ENCODE measurements around the gene SMYD3. TPM values are rescaled to one million over a fixed set of nuclear protein-coding genes. Genes with fewer than 3 reads are reported as not detected.
"Not testable (repeated sequence)": the region's sequence is repeated elsewhere in the genome, so short reads cannot be mapped to it uniquely, and the experiment has no call there.

Gene SMYD3
- total RNA-seq, 3 donors from 2014 or later (not counting 1 experiment from before 2014, with no cell fraction given): 43.6 to 48.0 (median 46.1) TPM

GRCh38 chr1:245777752-245778151 is 729.3 kb downstream of the SMYD3 start:
- no peaks in the 10 kb centered on the region for H3K36me3 ChIP-seq (ENCODE audit: control insufficient read depth, insufficient read depth, low read length)
- peaks cover 43 to 46% of the 10 kb centered on the region in 2 donors for H3K4me1 Mint-ChIP-seq
- WGBS (ENCODE audit: insufficient coverage): 58% methylated on average over 1 of the region's 3 CpGs
- H3K36me3 Mint-ChIP-seq: peaks cover 5% of the 10 kb centered on the region
- no peaks in the 10 kb centered on the region for H3K4me1 ChIP-seq (ENCODE audit: control insufficient read depth, insufficient read depth, low read length)
- no peaks in the 10 kb centered on the region for H3K27me3 Mint-ChIP-seq (ENCODE audit: low read depth in 2 of 2)
- no peak for DNase-seq
- peak overlapping the region; percentile 72 to 77 for H3K27ac Mint-ChIP-seq
- no peak overlapping the region for H3K4me3 ChIP-seq (ENCODE audit: low read length)
- H3K27ac ChIP-seq (ENCODE audit: low read length): no peak overlapping the region
- intact Hi-C loops (cut with micrococcal nuclease): no loop called here
- peak; percentile 57 to 81 (median 59) for ATAC-seq
- H3K27me3 ChIP-seq (ENCODE audit: control insufficient read depth, insufficient read depth, low read length): no peaks in the 10 kb centered on the region
- no peaks in the 10 kb centered on the region for H3K9me3 Mint-ChIP-seq
- H3K9me3 ChIP-seq (ENCODE audit: control insufficient read depth, insufficient read depth, low read length): no peaks in the 10 kb centered on the region
- H3K4me3 Mint-ChIP-seq: peak overlapping the region; percentile 75
- no peak for TF ChIP-seq CTCF (IDR thresholded peaks at IDR 0.05)

GRCh38 chr1:245776694-245777332 is 730.3 kb downstream of the SMYD3 start:
- Mint-ChIP-seq H3K9me3 (no peaks in the 10 kb centered on the region), H3K27ac (peak overlapping the region; percentile 72 to 77), H3K36me3 (peaks cover 5% of the 10 kb centered on the region), H3K4me1 (peaks cover 52 to 55% of the 10 kb centered on the region in 2 donors), H3K27me3 (ENCODE audit: low read depth in 2 of 2) (no peaks in the 10 kb centered on the region), H3K4me3 (peak overlapping the region; percentile 67)
- WGBS (ENCODE audit: insufficient coverage): 62% methylated on average over 3 of the region's 5 CpGs
- DNase-seq: no peak
- no peak for ATAC-seq
- no peaks in the 10 kb centered on the region for H3K36me3 ChIP-seq (ENCODE audit: control insufficient read depth, insufficient read depth, low read length)
- intact Hi-C loops (cut with micrococcal nuclease): no loop called here
- no peaks in the 10 kb centered on the region for H3K9me3 ChIP-seq (ENCODE audit: control insufficient read depth, insufficient read depth, low read length)
- H3K27ac ChIP-seq (ENCODE audit: low read length): no peak overlapping the region
- no peak overlapping the region for H3K4me3 ChIP-seq (ENCODE audit: low read length)
- no peak for TF ChIP-seq CTCF (IDR thresholded peaks at IDR 0.05)
- H3K4me1 ChIP-seq (ENCODE audit: control insufficient read depth, insufficient read depth, low read length): peaks cover 5% of the 10 kb centered on the region
- no peaks in the 10 kb centered on the region for H3K27me3 ChIP-seq (ENCODE audit: control insufficient read depth, insufficient read depth, low read length)

- Mint-ChIP-seq H3K27ac (peak overlapping the region in 1 of 2 donors; percentile 77), H3K27me3 (ENCODE audit: low read depth in 2 of 2) (no peaks in the 10 kb centered on the region), H3K4me1 (peaks cover 59 to 62% of the 10 kb centered on the region in 2 donors), H3K36me3 (peaks cover 5% of the 10 kb centered on the region), H3K4me3 (no peak overlapping the region), H3K9me3 (no peaks in the 10 kb centered on the region)
- H3K4me1 ChIP-seq (ENCODE audit: control insufficient read depth, insufficient read depth, low read length): peaks cover 5% of the 10 kb centered on the region
- no peaks in the 10 kb centered on the region for H3K27me3 ChIP-seq (ENCODE audit: control insufficient read depth, insufficient read depth, low read length)
- 96% methylated on average over 2 of the region's 4 CpGs for WGBS (ENCODE audit: insufficient coverage)
- intact Hi-C loops (cut with micrococcal nuclease): no loop called here
- no peak overlapping the region for H3K4me3 ChIP-seq (ENCODE audit: low read length)
- no peak for ATAC-seq
- H3K27ac ChIP-seq (ENCODE audit: low read length): no peak overlapping the region
- H3K36me3 ChIP-seq (ENCODE audit: control insufficient read depth, insufficient read depth, low read length): no peaks in the 10 kb centered on the region
- H3K9me3 ChIP-seq (ENCODE audit: control insufficient read depth, insufficient read depth, low read length): no peaks in the 10 kb centered on the region
- no peak for TF ChIP-seq CTCF (IDR thresholded peaks at IDR 0.05)
- DNase-seq: no peak
Measured at GRCh38 chr1:245776139-245776538, 730.9 kb downstream of the SMYD3 start.

- intact Hi-C loops (cut with micrococcal nuclease); ATAC-seq: not testable (repeated sequence)
Measured at GRCh38 chr1:245774931-245775330, 732.1 kb downstream of the SMYD3 start.

More at GRCh38 chr1:245774931-245775330, 732.1 kb downstream of the SMYD3 start:
- H3K4me1 Mint-ChIP-seq: peaks cover 69 to 72% of the 10 kb centered on the region in 2 donors
- not testable (repeated sequence) for H3K9me3 Mint-ChIP-seq; H3K4me1 ChIP-seq (ENCODE audit: control insufficient read depth, insufficient read depth, low read length); H3K27ac ChIP-seq (ENCODE audit: low read length); H3K4me3 Mint-ChIP-seq; H3K36me3 Mint-ChIP-seq; H3K27me3 Mint-ChIP-seq (ENCODE audit: low read depth in 2 of 2); H3K27me3 ChIP-seq (ENCODE audit: control insufficient read depth, insufficient read depth, low read length); DNase-seq; H3K36me3 ChIP-seq (ENCODE audit: control insufficient read depth, insufficient read depth, low read length); H3K9me3 ChIP-seq (ENCODE audit: control insufficient read depth, insufficient read depth, low read length); H3K4me3 ChIP-seq (ENCODE audit: low read length); H3K27ac Mint-ChIP-seq
- 90% methylated on average over 16 of the region's 25 CpGs for WGBS (ENCODE audit: insufficient coverage)

All from natural killer cell (primary cell).